SK-N-SH (cell line): ENCODE data around the gene KCTD20. TPM values are rescaled to one million over a fixed set of nuclear protein-coding genes. Genes with fewer than 3 reads are reported as not detected.

Experiments used
- CTCF ChIA-PET: fragments of 300-600, 350-600 bp; formaldehyde crosslinking; extraction: SDS; loops from one replicate; lab custom pipeline; 2021; lab: Yijun Ruan, JAX
- POLR2A ChIA-PET: fragments of 350-600 bp; sonication (Branson Sonifier 250); formaldehyde crosslinking; extraction: SDS; loops from one replicate; lab custom pipeline; 2020; ENCODE audit warnings: antibody characterized with exemption, inconsistent platforms; lab: Yijun Ruan, JAX
- DNase-seq: peaks from one replicate; pipeline ENCODE4 v3.0.0; 2012
- H2AFZ ChIP-seq: fragments of 200-600 bp; sonication (generic); 2 replicates; pipeline ENCODE4 v1.8.1; 2016; ENCODE audit warnings: antibody characterized with exemption, mild to moderate bottlenecking, low read depth
- H3F3A ChIP-seq: fragments of 200-600 bp; sonication (generic); replicated peaks from 2 replicates; pipeline ENCODE3; 2016; ENCODE audit warnings: antibody characterized with exemption, mild to moderate bottlenecking; ENCODE audit not compliant: insufficient read depth
- H3K27ac ChIP-seq, 2 experiments: fragments of 200-500 bp in 1 of 2; fragments of 200-600 bp in 1 of 2; sonication (Bioruptor generic) in 1 of 2; sonication (generic), shearing (Covaris generic) in 1 of 2; 2 replicates each; pipeline versions ENCODE4 v1.5.1 to v1.6.1; 2014 to 2016; ENCODE audit warnings: low read depth in 2 of 2, inconsistent platforms in 1 of 2, low read length in 1 of 2, mild to moderate bottlenecking in 1 of 2, mixed read lengths in 1 of 2
- H3K27me3 ChIP-seq: fragments of 200-600 bp; sonication (generic), shearing (Covaris generic); 2 replicates; pipeline ENCODE4 v1.6.1; 2016; ENCODE audit warnings: mixed run types; ENCODE audit not compliant: insufficient read depth
- H3K36me3 ChIP-seq, 2 experiments: fragments of 200-500 bp in 1 of 2; fragments of 200-600 bp in 1 of 2; sonication (Bioruptor generic) in 1 of 2; sonication (generic) in 1 of 2; replicated peaks in 1 of 2; 2 replicates each; pipeline versions ENCODE3 to v1.5.1; 2014 to 2016; ENCODE audit warnings: low read length in 1 of 2, mild to moderate bottlenecking in 1 of 2; ENCODE audit not compliant: insufficient read depth in 2 of 2, control insufficient read depth in 1 of 2
- H3K4me1 ChIP-seq, 2 experiments: fragments of 200-500 bp in 1 of 2; fragments of 200-600 bp in 1 of 2; sonication (Bioruptor generic) in 1 of 2; sonication (generic), shearing (Covaris generic) in 1 of 2; 2 replicates each; pipeline versions ENCODE4 v1.5.1 to v1.6.1; 2014 to 2016; ENCODE audit warnings: low read depth in 1 of 2, low read length in 1 of 2, mixed run types in 1 of 2; ENCODE audit not compliant: insufficient read depth in 2 of 2, control insufficient read depth in 1 of 2
- H3K4me2 ChIP-seq: fragments of 200-600 bp; sonication (generic), shearing (Covaris generic); 2 replicates; pipeline ENCODE4 v1.6.1; 2017; ENCODE audit warnings: mixed run types
- H3K4me3 ChIP-seq, 2 experiments: fragments of 200-500 bp in 1 of 2; fragments of 200-600 bp in 1 of 2; sonication (Bioruptor generic) in 1 of 2; sonication (generic), shearing (Covaris generic) in 1 of 2; 2 replicates each; pipeline versions ENCODE4 v1.5.1 to v1.8.1; 2014 to 2016; ENCODE audit warnings: low read depth in 2 of 2, inconsistent platforms in 1 of 2, low read length in 1 of 2, mild to moderate bottlenecking in 1 of 2, mixed read lengths in 1 of 2, moderate library complexity in 1 of 2
- H3K79me2 ChIP-seq: fragments of 200-600 bp; sonication (generic); 2 replicates; pipeline ENCODE4 v1.8.1; 2017; ENCODE audit warnings: mild to moderate bottlenecking; ENCODE audit not compliant: insufficient read depth
- H3K9ac ChIP-seq: fragments of 200-600 bp; sonication (generic); 2 replicates; pipeline ENCODE4 v1.6.1; 2017; ENCODE audit warnings: mixed run types
- H3K9me2 ChIP-seq: fragments of 200-600 bp; sonication (generic); 2 replicates; pipeline ENCODE4 v1.6.1; 2017; ENCODE audit warnings: mixed run types
- H3K9me3 ChIP-seq: fragments of 200-600 bp; sonication (generic); 2 replicates; pipeline ENCODE4 v1.6.1; 2017; ENCODE audit warnings: mixed run types, mild to moderate bottlenecking, moderate library complexity
- H4K20me1 ChIP-seq: fragments of 200-600 bp; sonication (generic); 2 replicates; pipeline ENCODE4 v1.6.1; 2017; ENCODE audit warnings: mild to moderate bottlenecking, mixed run types; ENCODE audit not compliant: insufficient read depth
- CHD2 ChIP-seq: fragments of 150-350 bp; IDR thresholded peaks from 2 replicates; pipeline ENCODE4 v1.6.1; 2018; ENCODE audit warnings: low read length; ENCODE audit not compliant: partially characterized antibody
- CTCF ChIP-seq: fragments of 200-600 bp; sonication (generic); IDR thresholded peaks from 2 replicates; pipeline ENCODE4 v1.6.1; 2017; ENCODE audit warnings: antibody characterized with exemption, mild to moderate bottlenecking, moderate library complexity
- ELF1 ChIP-seq: IDR thresholded peaks from 2 replicates; pipeline ENCODE4 v1.4.0; 2012
- EP300 ChIP-seq, 2 experiments: IDR thresholded peaks; 2 replicates each; pipeline versions ENCODE4 v1.4.0 to v1.6.1; 2012; ENCODE audit warnings: borderline replicate concordance in 1 of 2, low read depth in 1 of 2, low read length in 1 of 2
- EZH2phosphoT487 ChIP-seq: fragments of 200-600 bp; sonication (generic); IDR thresholded peaks from 2 replicates; pipeline ENCODE4 v1.6.1; 2017; ENCODE audit warnings: low read depth, mixed run types, mild to moderate bottlenecking, antibody characterized with exemption, moderate library complexity, borderline replicate concordance
- FOXJ3 ChIP-seq: sonication (generic); formaldehyde crosslinking; IDR thresholded peaks from 2 replicates; pipeline ENCODE4 v1.5.1; 2020; ENCODE audit warnings: mild to moderate bottlenecking, missing genetic modification reagents
- GATA2 ChIP-seq: sonication (generic); formaldehyde crosslinking; IDR thresholded peaks from 2 replicates; pipeline ENCODE4 v1.5.0; 2020; ENCODE audit warnings: mild to moderate bottlenecking, missing genetic modification reagents
- JUND ChIP-seq: IDR thresholded peaks from 2 replicates; pipeline ENCODE4 v1.4.0; 2012
- MXI1 ChIP-seq: IDR thresholded peaks from 2 replicates; pipeline ENCODE4 v1.6.1; 2012; ENCODE audit warnings: mild to moderate bottlenecking, low read depth, low read length, improper control_type of control experiment
- NFIC ChIP-seq: IDR thresholded peaks from 2 replicates; pipeline ENCODE4 v1.4.0; 2012; ENCODE audit warnings: borderline replicate concordance
- RCOR1 ChIP-seq: fragments of 150-350 bp; IDR thresholded peaks from 2 replicates; pipeline ENCODE4 v1.6.1; 2017; ENCODE audit warnings: antibody characterized with exemption, low read length
- REST ChIP-seq: IDR thresholded peaks from 2 replicates; pipeline ENCODE4 v1.6.1; 2012; ENCODE audit warnings: mild to moderate bottlenecking, low read depth, low read length, moderate library complexity
- RFX5 ChIP-seq: IDR thresholded peaks from 2 replicates; pipeline ENCODE4 v1.6.1; 2012; ENCODE audit warnings: mild to moderate bottlenecking, improper control_type of control experiment, low read length
- SIN3A ChIP-seq: IDR thresholded peaks from 2 replicates; pipeline ENCODE4 v1.6.1; 2012; ENCODE audit warnings: low read depth, mild to moderate bottlenecking, low read length, moderate library complexity, borderline replicate concordance
- SMC3 ChIP-seq: IDR thresholded peaks from 2 replicates; pipeline ENCODE4 v1.6.1; 2012; ENCODE audit warnings: low read depth, low read length, improper control_type of control experiment
- TCF12 ChIP-seq: IDR thresholded peaks from 2 replicates; pipeline ENCODE4 v1.4.0; 2012
- TEAD4 ChIP-seq: IDR thresholded peaks from 2 replicates; pipeline ENCODE4 v1.4.0; 2012; ENCODE audit warnings: mild to moderate bottlenecking, borderline replicate concordance; ENCODE audit not compliant: insufficient read depth
- USF2 ChIP-seq: fragments of 150-350 bp; IDR thresholded peaks from 2 replicates; pipeline ENCODE4 v1.6.1; 2017; ENCODE audit warnings: antibody characterized with exemption, low read length, low read depth, borderline replicate concordance
- YY1 ChIP-seq: IDR thresholded peaks from 2 replicates; pipeline ENCODE4 v1.4.0; 2012; ENCODE audit warnings: low read depth, mild to moderate bottlenecking
- WGBS: methylation state at CpG from one replicate; pipeline ENCODE4 v1.1.6; 2017; ENCODE audit warnings: low lambda C conversion rate; 5-methylcytosine and 5-hydroxymethylcytosine counted together
- polyA plus RNA-seq, 3 experiments: library from polyadenylated mRNA; depleted of rRNA; stranded (reverse); fragments of >200 nt; gene quantifications; 2 replicates each; pipeline ENCODE4 v1.2.3, GENCODE V29; 2012

KCTD20 gene
- polyA plus RNA-seq, 1 of the 3 experiments (the other 2 are of a cell fraction): 29.0 TPM

GRCh38 chr6:36430351-36430750 is 12.4 kb upstream of the KCTD20 start:
- Histone ChIP-seq H3K27me3 (no peaks in the 10 kb centered on the region), H3K4me2 (no peak overlapping the region), H2AFZ (0 out of 2 replicates have a peak overlapping the region, but pooled peaks have one; percentile 24)
- TF ChIP-seq EZH2phosphoT487: no peak
- no peak for TF ChIP-seq USF2
- TF ChIP-seq TCF12: no peak
- no peak for TF ChIP-seq GATA2 (CRISPR knock-in tag)
- TF ChIP-seq SIN3A: no peak
- TF ChIP-seq FOXJ3: no peak
- no peak for TF ChIP-seq RCOR1
- TF ChIP-seq SMC3: no peak
- TF ChIP-seq NFIC: no peak
- TF ChIP-seq ELF1: no peak
- TF ChIP-seq YY1: no peak
- TF ChIP-seq CTCF: no peak
- TF ChIP-seq CHD2: no peak
- no peak for TF ChIP-seq JUND
- no peak for TF ChIP-seq MXI1
- no peak for TF ChIP-seq TEAD4
- TF ChIP-seq REST: no peak
- TF ChIP-seq RFX5: no peak
- no peak for TF ChIP-seq EP300 (IDR thresholded peaks at IDR 0.05; ENCODE audit: borderline replicate concordance in 1 of 2, low read depth in 1 of 2, low read length in 1 of 2)
- TF ChIP-seq, all 33 proteins: peak for 0
- Histone ChIP-seq H3K4me1 (peaks cover 0 to 4% of the 10 kb centered on the region in 2 experiments; a peak in 1 of 4 replicates), H3K9me3 (no peaks in the 10 kb centered on the region), H3K36me3 (no peaks in the 10 kb centered on the region), H3K9ac (no peak overlapping the region), H3K27ac (no peak overlapping the region), H3K79me2 (no peaks in the 10 kb centered on the region), H3F3A (peaks cover 27% of the 10 kb centered on the region), H3K9me2 (no peaks in the 10 kb centered on the region), H3K4me3 (no peak overlapping the region), H4K20me1 (no peaks in the 10 kb centered on the region)
- no peak for DNase-seq
- CTCF ChIA-PET: interaction anchor here (1.4 kb wide), 1 partner anchor 63 kb away, joined by 4 read pairs; no protein-coding TSS in a partner anchor
- WGBS: 73% methylated on average over 2 of the region's 2 CpGs
- POLR2A ChIA-PET: interaction anchor here (1.4 kb wide), 1 partner anchor 11 kb away, joined by 3 read pairs; no protein-coding TSS in a partner anchor
